ENCODE results near the gene AEBP2.

DNA sequence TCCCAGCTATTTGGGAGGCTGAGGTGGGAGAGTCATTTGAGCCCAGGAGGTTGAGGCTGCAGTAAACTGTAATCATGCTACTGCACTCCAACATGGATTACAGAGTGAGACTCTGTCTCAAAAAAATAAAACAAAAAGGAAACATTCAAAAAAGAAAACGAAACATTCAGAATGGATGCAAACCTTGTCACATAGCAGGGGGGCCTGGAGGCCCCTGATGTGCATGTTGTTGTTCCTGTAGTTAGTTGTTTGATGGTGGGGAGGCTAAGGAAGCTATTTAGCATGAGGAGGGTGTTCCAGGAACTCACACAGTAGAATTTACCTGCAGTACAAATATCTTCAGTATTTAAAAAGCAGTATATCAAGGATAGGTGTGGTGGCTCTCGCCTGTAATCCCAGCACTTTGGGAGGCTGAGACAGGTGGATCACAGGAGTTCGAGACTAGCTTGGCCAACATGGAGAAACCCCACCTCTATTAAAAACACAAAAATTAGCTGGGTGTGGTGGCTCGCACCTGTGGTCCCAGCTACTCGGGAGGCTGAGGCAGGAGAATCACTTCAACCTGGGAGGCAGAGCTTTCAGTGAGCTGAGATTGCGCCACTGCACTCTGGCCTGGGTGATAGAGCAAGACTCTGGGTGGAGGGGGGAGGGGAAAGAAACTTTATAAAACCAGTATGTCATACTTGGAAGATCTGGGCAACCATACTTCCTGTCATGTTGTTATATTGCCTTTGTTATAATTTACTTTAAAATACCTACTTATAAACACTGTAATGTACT is 17.6 kb upstream of the AEBP2 start:
- no peak for TF ChIP-seq POLR2AphosphoS5 (IDR thresholded peaks at IDR 0.05; ENCODE audit: low read depth, low read length)
- TF ChIP-seq, protein P1, sequence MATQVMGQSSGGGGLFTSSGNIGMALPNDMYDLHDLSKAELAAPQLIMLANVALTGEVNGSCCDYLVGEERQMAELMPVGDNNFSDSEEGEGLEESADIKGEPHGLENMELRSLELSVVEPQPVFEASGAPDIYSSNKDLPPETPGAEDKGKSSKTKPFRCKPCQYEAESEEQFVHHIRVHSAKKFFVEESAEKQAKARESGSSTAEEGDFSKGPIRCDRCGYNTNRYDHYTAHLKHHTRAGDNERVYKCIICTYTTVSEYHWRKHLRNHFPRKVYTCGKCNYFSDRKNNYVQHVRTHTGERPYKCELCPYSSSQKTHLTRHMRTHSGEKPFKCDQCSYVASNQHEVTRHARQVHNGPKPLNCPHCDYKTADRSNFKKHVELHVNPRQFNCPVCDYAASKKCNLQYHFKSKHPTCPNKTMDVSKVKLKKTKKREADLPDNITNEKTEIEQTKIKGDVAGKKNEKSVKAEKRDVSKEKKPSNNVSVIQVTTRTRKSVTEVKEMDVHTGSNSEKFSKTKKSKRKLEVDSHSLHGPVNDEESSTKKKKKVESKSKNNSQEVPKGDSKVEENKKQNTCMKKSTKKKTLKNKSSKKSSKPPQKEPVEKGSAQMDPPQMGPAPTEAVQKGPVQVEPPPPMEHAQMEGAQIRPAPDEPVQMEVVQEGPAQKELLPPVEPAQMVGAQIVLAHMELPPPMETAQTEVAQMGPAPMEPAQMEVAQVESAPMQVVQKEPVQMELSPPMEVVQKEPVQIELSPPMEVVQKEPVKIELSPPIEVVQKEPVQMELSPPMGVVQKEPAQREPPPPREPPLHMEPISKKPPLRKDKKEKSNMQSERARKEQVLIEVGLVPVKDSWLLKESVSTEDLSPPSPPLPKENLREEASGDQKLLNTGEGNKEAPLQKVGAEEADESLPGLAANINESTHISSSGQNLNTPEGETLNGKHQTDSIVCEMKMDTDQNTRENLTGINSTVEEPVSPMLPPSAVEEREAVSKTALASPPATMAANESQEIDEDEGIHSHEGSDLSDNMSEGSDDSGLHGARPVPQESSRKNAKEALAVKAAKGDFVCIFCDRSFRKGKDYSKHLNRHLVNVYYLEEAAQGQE (IDR thresholded peaks at IDR 0.05; ENCODE audit: insufficient read depth in 1 of 2, low read depth in 2 of 2, low read length in 2 of 2): no peak
- no peak for TF ChIP-seq SIN3A (IDR thresholded peaks at IDR 0.05; ENCODE audit: borderline replicate concordance, insufficient read depth, low read length)
